ENCODE data around the gene ADCY5.

DNA sequence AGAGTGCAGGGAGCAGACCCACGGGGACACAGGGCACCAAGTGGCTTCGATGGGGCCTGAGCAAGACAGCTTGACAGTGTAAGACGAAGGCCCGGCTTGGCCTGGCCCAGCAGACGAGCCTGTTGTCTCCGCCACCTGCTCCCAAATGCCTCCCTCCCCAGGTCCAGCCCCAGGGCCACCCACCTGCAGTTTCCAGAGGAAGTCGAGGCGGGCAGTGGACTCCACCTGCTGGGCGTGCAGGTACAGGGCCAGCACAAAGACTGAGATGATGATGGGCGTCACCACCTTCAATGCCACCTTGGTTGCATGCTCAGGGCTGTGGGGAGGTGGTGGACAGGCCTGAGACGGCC, 153.0 kb downstream of the ADCY5 start:
- TF ChIP-seq, protein P1, sequence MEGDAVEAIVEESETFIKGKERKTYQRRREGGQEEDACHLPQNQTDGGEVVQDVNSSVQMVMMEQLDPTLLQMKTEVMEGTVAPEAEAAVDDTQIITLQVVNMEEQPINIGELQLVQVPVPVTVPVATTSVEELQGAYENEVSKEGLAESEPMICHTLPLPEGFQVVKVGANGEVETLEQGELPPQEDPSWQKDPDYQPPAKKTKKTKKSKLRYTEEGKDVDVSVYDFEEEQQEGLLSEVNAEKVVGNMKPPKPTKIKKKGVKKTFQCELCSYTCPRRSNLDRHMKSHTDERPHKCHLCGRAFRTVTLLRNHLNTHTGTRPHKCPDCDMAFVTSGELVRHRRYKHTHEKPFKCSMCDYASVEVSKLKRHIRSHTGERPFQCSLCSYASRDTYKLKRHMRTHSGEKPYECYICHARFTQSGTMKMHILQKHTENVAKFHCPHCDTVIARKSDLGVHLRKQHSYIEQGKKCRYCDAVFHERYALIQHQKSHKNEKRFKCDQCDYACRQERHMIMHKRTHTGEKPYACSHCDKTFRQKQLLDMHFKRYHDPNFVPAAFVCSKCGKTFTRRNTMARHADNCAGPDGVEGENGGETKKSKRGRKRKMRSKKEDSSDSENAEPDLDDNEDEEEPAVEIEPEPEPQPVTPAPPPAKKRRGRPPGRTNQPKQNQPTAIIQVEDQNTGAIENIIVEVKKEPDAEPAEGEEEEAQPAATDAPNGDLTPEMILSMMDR (IDR thresholded peaks at IDR 0.05; ENCODE audit: borderline replicate concordance, extremely low read depth, low read length, poor library complexity, severe bottlenecking): no peak
- TF ChIP-seq EZH2 (IDR thresholded peaks at IDR 0.05; ENCODE audit: borderline replicate concordance, low read depth, low read length, severe bottlenecking): no peak
